ENCODE measurements around the gene POU3F3.
A peak's percentile ranks its signal among the peaks of the same experiment; 100 is the strongest.

The POU3F3 gene

DNA sequence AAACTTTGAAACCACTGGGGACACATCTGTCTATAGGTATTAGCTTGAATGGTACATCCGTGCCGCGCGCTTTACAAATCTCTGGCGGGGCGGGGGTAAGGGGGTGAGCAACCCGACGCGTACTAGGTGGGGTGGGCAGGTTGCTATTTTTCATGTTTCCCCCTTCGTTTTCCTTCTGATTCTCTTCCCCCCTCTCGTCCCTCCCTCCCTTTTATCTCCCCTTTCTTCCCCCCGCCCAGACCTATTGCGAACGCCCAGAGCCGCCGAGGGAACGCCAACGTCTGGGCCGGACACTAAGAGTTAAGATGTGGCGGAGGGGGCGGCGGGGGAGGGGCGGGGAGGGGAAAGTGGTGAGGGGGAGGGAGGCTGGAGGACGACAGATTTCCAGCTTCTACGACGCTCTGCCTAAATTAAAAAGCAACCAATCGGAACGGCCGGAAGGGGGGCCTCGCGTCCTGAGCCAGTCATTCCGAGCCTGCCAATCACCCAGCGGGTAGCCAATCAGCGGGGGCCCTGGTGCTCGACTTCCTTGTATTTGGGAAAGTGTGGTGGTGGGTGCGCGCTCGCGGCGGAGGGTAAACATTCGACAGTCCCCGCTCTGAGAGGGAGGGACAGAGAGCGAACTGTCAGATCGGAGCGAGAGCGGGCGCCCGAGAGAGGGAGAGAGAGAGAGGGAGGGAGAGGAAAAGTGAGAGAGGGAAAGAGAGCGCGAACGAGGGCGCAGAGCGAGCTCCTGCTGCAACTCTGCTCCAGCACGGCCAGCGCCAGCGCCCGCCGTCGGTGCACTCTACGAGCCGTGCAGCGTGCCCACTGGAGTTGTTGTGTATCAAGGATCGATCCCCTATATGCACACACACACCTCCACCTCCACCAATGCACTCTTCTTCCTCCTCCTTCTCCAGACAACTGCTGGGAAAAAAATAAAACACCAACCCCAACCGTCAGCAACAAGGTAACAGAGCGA is at the start of gene POU3F3:
Gene POU3F3, plus strand, starts transcription at position 582 of the 964 bp plus-strand sequence. CDS start 1,396 bp downstream, outside the sequence.
- DNase-seq, result peak; percentile 25 to 61

DNA sequence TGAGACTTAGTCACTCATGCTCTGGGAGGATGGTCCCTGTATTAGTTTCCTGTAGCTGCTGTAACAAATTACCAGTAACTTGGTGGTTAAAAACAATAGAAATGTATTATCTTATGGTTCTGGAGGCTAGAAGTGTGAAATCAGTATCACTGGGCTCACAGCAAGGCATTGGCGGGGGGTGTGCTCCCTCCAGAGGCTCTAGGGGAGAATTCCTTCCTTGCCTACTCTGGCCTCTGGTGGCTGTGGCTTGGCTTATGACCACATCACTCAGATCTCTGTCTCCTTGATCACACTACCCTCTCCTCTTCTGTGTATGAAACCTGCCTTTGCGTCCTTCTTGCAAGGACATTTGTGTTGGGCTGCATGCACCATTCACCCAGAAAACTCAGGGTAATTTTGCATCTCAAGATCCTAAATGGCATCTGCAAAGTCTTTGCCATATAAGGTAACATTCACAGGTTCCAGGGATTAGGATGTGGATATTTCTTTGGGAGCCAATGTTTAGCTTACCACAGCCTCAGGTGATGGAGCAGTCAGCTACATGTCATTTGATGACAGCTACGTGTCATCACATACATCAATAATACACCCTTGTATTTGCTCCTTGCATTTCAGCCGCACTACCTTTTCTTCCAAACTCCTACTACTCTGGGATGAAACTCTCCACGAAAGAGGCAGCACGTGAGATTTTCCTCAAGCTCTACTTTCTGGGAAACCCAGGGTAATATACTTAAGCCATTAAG is 49.6 kb upstream of the POU3F3 start:
- DNase-seq, result no peak

DNA sequence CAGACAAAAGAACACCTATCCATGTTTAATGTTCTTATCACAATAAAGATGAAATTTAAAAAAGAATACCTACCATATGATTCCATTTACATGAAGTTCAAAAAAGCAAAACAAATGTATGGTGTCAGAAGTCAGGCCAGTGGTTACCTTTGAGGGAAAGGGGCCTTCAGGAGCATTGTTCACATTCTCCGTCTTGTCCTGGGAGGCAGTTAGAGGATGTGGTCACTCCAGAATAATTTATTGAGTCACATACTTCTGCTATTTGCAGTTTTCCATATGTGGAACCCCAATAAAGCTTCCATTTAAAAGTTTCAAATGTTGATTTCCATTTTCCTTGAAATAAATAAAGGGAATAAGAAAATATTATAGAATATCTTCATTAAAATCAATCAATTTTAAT is 41.6 kb upstream of the POU3F3 start:
- DNase-seq, result no peak

DNA sequence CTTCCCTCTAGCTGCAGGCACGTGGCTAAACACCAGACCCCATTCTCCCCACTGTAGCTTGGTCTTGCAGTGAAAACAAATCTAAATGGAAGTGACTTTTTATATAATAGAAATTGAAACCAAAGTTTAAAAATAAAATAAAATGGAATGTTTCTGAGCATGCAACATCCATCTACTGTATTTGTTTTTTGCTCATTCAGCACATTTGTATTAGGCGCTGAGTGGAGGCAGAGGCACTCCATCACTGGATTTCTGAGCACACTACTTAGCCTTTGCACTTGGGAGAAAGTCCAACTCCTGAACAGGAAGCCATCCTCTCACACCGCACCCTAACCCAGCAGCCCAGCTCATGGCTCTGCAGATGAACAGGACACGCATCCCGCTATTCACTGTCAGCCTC is 37.8 kb upstream of the POU3F3 start:
- no peak for DNase-seq

DNA sequence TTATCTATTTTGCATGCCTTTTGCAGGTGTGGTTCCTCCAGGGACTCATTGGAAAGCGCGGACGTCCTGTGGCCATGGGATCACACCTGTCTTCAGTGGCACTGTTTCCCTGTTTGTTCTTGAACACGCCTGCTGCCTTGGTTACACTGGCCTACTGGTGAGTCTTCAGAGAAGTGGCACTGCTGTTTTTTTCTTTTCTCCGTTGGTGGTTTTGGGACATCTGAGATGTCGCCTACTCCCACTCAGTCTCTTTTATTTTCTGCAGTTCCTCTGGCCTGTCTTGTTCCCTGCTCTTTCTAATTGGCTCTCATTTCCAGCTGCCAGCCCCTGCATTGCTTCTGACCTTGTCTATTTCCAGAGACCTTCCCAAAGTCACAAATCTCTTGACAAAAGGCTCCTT is 35.7 kb upstream of the POU3F3 start:
- no peak for DNase-seq

DNA sequence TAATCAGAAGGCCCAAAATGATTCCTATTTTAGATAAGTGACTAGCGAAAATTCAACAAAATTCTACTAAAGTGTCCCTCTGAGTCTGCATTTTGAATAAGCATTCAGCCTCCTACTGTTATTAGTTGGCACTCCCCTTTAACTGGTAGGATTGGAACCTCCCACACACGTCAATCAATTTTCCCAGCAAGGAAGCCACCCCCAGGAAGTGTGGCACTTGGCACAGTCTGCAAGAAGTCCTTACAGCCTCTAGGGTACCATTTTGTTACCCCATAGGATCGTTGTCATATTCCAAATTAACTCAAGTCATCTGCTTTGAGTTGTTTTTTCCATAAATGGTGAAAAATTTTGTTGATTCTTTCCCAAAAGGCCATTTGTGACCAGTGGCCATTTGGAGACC is 33.8 kb upstream of the POU3F3 start:
- DNase-seq, result no peak

DNA sequence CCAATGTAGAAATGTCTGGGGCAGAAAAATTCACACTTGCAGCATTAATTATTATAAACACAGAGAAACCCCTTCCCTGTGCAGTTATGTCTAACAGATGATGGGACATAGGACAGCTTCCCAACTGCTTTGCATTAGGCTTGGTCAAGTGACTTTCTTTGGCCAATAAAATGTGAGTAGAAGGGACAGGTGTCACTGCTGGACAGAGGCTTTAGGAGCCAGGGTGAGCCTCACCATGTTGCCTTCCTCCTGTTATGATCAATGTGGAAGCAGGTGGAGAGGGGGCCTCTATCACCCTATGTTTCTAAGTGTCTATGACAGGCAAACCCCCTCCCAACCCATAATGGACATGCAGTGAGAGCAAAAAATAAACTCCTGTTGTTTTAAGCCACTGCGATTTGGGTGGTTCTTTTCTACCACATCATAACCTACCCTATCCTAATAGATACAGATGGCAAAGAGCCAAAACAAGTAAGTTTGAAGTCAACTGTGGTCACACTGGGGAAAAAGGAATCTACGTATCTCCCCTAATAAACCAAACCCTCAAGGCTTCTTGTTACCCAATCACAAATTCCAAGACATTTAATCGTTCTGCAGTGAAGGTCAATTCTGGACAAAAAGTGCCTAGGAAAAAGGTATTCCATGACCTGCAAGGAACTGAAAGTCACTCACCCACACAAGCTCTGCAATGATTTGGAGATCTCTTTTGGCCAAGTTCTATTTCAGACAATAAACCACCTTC is 28.6 kb upstream of the POU3F3 start:
- DNase-seq, result no peak

DNA sequence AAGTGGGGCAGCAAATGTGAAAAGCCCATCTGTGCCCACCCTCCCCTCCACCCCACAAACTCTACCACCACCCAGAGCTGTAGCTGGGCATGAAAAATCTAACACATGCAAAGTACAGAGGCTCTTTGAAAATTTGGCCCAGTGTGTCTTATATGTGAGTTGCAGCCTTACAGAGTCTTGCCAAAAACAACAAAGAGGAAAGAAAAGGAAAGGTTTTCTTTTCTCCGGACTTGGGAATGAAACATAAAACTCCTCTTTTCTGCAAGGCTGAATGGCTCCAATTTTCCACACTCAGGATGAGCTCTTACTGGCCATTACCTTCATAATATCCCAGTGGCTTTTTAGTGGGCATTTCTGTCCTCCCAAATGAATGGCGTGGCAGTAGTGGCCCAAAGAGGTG is 27.9 kb upstream of the POU3F3 start:
- DNase-seq, result no peak

DNA sequence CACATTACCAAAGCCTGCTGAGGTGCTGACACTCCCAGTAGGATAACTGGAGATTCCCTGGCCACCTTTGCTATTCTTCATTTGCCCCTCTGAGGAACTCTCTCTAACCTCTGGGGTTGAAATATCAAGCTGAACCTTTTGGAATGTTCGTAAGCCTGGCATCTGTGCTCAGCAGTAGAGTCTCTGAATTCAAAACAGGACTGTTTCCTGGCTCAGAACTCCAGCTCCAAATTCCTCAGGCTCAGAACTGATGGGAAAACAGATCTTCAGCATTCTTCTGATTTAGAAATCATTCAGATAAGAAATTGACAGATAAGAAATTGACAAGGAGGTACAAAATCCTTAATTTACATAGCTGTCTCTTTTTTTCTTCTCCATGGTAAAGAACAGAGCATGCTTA is 22.2 kb upstream of the POU3F3 start:
- no peak for DNase-seq

DNA sequence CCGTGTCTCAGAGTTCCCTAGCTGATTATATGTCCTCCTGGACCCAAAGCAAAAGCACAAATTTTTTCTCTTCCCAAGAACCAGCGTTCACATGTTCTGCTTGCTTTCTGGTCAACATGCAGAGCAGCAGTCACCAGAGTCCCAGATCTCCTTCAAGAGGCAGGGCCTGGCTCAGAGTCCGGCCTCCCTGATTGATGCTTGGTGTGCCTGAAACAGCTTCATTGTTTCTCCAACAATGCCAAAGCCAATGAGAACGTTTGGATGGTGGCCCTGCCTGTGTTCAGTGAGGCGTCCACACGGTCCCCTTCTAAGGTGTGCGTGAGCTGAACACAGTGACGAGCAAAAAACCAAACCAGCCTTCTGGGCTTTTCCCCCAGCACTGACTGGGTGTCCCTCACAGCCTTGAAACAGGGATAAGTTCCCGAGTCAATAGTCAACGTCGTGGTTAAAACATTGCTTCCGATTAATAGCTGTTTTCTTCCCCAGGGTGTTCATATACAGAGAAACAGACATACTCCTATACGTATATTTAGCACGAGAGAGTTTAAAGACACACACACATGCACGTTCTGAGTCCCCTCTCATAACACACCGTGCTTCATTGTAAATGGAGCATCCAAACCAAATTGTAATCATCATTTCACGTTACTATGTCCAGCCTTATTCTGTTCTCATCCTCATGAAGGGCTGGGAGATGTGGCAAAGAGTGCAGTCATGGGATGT is 19.3 kb upstream of the POU3F3 start:
- no peak for DNase-seq

DNA sequence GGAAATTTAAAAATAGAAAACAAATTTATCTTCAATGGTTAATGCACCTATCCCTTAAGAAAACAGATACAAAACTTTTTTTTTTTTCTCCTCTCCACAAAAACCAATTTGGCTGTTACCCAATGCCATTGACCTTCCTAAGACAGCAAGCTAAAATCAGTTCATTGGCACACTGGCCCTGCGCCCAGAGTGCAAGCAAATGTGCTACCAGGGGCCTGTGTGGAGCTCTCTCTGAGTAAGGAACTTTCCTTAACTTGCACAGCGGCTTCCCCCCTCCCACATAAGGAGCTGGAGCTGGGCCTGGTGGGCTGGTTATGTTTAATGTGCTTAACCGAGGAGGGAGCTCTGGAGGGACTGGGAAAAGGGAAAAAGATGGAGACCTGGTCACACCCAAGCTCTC is 17.6 kb upstream of the POU3F3 start:
- no peak for DNase-seq

DNA sequence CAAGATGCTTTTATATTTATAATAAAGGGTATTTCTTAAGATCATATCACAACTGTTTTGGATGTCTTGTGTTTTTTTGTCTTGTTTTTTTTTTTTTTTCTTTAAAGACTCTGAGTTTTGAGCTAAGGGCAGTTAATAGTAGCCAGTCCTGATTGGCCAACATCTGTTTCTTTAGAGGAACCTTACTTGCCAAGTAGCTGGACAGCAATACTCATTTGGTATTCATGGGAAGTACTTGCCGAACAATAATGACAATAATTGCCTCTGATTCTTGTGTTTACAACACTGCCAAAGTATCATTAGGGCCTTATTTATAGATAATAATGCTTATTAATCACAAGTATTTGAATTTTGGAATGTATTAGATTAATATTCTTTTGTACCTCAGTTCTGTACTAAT is 17.1 kb upstream of the POU3F3 start:
- no peak for DNase-seq

DNA sequence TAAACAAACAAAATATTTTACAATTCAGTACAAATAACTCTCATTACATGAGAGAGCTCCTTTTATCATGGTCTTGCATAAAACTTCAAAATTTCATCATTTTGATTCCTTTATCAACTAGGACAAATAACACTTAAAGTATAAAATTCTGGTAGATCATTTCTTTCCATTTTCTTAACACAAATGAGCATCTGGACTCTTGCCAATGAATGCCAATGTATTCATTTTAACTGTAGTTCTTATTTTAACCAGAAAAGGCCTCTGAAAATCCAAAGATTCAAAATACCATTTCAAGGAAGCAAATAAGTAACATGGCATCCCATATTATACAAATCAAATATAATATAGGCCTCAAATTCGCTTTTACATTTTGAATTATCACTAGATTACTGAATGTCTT is 13.8 kb upstream of the POU3F3 start:
- DNase-seq, result no peak

DNA sequence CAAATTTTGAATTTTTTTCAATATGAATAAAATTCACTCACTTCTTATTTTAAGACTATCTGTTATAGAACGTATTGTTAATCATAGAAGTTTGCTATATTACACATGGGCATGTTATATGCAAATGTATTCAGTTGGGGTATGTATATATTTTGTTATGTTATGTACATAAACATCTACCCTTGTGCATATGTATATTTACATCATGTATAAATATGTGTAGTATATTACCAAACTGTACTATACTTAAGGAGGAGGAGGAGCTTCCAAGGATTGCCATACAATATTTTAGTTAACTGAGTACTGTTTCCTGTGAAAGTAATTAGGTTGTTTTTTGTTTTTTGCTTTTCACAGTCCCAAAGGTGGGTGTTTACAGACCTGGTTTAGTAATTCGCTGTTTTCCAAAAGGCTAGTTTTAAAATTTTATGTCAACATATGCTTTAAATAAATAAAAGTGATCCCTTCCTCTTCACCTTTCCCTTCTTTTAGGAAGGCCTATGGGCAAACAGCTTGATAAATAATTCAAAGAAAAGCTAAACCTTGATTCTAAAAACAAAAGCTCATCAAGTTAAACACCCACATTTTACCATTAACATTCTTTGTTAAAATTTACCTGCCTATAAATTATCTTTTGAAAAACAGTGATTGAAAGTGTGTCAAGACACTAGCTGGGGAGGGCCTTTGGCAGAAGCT is 12.9 kb upstream of the POU3F3 start:
- no peak for DNase-seq

DNA sequence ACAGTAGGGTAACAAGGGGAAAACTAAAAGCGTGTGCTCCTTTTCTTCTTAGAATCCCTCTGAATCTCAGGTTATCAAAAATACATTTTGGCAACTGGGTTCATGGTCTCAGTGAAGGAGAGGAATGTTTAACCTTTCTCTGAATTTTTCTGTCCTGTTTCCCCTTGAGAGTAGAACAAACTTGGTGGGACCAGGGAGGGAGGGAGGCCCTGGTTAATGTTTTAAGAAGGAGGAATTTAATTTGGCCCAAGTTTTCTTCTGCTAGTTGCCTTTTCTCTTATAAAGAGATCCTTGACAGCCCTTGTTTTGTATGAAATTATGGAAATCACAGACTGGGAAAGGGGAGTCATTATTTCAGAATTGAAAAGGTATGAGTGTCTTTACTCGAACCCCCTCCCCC is 12.2 kb upstream of the POU3F3 start:
- DNase-seq, result no peak

DNA sequence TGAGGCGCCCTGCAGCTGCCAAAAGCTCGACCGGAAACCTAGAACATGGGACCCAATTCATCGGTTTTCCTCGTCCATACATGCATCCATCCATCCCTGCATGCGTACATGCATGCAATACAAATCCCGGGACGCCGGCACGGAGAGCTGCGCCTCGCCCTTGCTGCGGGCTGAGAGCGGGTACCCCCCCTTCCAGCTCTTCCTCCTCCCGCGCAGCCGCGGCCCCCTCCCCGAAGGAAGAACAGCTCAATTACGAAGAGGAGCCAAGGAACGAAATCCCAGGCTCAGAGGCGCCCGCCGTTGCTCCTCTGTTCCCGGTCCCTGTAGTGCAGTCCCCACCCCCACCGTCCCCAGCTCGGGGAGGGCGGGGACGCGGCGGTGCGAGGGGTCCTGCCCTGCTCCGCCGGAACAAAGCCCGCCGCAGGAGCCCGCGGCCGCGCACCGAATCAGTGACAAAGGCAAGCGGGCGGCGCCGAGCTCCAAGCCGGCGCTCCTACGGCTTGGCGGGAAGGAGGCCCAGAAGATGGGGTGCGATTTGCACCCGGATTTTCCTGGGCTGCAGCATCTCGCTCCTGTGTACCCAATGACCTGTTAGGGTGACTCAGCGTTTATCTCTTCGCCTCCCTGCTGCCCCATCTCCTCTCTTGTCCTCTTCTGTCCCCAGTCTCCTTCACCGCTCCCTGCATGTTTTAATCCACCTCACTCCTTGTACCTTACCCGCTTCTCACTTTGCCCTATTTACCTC is 8.9 kb upstream of the POU3F3 start:
- DNase-seq, result no peak

DNA sequence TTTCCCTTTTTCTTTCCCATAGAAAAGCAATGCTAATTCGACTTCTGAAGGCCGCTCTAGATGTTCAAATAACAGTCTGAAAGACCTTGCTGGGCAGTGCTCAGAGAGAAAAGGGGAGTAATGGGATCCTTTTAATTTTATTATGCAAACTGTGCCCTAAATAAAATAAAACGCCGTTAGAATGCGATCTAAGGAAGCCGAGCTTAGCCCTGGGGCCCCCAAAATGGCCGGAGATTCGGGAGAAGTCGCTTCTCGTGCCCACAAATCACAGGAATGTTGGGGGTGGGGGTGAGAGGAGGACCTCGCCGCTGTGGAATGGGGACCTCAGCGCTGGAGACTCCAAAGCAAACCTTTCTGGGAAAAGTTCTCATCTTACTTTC is 8.4 kb upstream of the POU3F3 start:
- DNase-seq, result no peak

DNA sequence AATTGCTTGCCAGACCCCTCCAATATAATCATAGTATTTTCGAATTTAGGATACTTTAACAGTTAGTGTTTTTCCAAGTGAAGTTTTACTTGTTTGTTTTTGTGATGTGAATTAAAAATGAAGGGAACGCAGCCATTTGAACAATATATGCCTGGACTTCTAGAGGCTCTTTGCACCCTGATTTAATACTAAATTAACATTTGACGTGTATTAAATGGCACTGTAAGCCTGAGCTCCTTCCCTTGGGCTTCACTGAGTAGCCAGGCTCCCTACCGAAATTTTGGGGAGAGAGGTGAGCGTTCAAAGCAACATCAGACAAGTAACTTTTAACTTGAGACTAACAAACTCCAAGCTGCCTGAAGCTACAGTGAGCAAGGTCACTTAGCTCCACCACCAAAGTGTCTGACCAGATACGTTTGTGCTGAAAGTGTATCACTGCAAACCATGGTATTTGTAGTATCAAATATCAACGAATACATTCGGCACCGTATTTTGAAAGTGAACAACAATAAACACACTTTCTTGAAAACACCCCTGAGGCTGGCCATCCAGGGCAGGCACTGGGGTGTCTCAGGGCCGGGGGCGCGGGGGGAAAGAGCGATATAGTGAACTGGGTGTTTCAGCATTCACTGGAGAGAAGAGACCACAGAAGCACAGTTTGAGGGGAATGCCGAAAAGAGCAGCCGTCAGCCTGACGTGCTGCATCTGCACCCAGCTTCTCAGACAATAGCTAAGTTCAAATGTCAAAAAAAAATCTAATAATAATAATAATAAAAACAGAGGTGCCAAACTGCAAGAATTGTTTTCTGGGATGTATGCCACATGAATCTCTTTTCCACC is 7.7 kb upstream of the POU3F3 start:
- no peak for DNase-seq

DNA sequence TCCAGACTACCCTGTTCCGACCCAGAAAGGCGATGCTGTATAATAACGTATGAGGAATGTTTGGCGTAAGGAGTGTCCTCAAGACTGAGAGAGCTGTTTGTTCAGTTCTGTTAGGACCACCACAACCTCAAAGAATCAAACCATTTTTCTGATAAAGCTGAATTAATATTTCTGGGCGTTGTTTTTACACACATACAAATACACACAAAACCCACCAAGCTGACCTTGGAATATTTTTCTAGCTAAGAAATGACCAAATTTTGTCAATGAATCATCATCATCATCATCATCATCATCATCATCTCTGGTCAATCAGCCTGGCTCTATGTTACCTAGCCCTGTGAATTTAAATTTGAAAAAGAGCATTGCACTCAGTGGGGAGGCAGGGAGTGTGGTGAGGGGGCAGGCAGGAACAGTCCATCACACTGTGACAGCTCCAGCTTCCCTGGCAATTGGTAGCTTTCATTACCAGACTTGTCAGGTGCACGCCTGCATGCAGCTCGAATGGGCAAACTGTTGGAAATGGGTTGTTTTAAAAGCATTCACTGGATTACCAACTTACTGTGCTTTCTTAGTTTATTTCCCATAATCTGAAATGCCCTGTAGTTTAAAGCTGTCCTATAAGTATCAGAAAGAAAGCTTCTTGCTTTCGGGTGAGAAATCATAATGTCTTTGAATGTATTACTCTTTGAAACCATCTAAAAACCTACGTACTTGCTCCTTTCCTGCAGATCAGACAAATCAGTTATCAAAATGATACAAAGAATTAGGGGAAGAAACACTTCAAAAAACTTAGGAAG is 6.9 kb upstream of the POU3F3 start:
- DNase-seq, result no peak

All from CD4-positive, alpha-beta T cell treated with Interleukin-1 beta for 1 hour (primary cell).